Natural killer cell treated with Interleukin-12 subunit alpha and Interleukin-12 subunit beta and Interleukin-15 and Interleukin-18, amount 100 ng/mL, for 72 hours (primary cell): ENCODE data around the gene SARS1. TPM values are rescaled to one million over a fixed set of nuclear protein-coding genes. Genes with fewer than 3 reads are reported as not detected.
A peak's percentile ranks its signal among the peaks of the same experiment; 100 is the strongest.

Experiments used
- ATAC-seq, 2 donors: fragments of 150-1000 bp; cut with Tn5 transposase in 1 of 2; sonication (Bioruptor Pico), chemical (Tn5 transposase) in 1 of 2; 2 replicates each; pipeline ENCODE4 v1.10.0; 2021
- DNase-seq: peaks from one replicate; pipeline ENCODE4 v3.0.0; 2022; ENCODE audit warnings: low spot score
- H3K27ac Mint-ChIP-seq, 2 donors: 1 replicate in 1 of 2; 2 replicates in 1 of 2; pipeline ENCODE4 v1.8.0; 2022; ENCODE audit warnings: mixed read lengths in 2 of 2, mild to moderate bottlenecking in 1 of 2, moderate library complexity in 1 of 2
- H3K27me3 Mint-ChIP-seq, 2 donors: 1 replicate in 1 of 2; 2 replicates in 1 of 2; pipeline ENCODE4 v1.8.0; 2022; ENCODE audit warnings: mixed read lengths in 2 of 2
- H3K36me3 Mint-ChIP-seq: one replicate; pipeline ENCODE4 v1.8.0; 2022; ENCODE audit warnings: mixed read lengths
- H3K4me1 Mint-ChIP-seq, 2 donors: 1 replicate in 1 of 2; 2 replicates in 1 of 2; pipeline ENCODE4 v1.8.0; 2022; ENCODE audit warnings: low read depth in 2 of 2, mixed read lengths in 2 of 2, mild to moderate bottlenecking in 1 of 2
- H3K4me3 Mint-ChIP-seq: one replicate; pipeline ENCODE4 v1.8.0; 2022; ENCODE audit warnings: mixed read lengths
- H3K9me3 Mint-ChIP-seq: 2 replicates; pipeline ENCODE4 v1.8.0; 2022; ENCODE audit warnings: mixed read lengths
- total RNA-seq, 2 donors: library from RNA; stranded (reverse); gene quantifications; one replicate each; pipeline ENCODE4 v1.2.3, GENCODE V29; 2022

Gene SARS1
- total RNA-seq, 2 donors from 2014 or later: 178 to 205 TPM

DNA sequence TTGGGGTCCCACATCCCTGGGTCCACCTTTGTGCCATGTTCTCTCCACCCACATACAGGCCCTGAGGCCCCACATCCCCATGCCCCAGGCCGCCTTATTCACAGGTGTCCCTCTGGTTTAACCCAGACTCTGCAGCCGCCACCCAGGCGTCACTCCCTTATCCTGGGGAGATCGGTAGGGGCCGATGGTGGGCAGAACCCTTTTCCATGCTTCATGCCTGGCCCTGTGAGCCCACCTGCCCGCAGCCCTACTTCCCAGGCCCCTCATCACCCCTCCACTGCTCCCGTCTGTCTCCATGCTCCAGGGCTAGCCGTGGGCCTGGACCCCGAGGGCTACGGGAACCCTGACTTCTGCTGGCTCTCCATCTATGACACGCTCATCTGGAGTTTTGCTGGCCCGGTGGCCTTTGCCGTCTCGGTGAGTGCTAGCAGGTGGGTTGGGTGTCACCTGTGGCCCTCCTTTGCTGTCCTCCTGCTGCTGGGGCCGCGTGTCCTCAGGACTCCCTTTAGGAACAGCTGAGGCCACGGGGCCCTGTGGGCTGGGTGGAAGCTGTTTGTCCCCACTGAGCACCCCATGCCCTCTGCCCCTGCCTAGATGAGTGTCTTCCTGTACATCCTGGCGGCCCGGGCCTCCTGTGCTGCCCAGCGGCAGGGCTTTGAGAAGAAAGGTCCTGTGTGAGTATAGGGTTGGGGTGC lies 57.1 kb downstream of the SARS1 start:
- Mint-ChIP-seq H3K36me3 (no peaks in the 10 kb centered on the region), H3K27me3 (no peaks in the 10 kb centered on the region), H3K9me3 (no peaks in the 10 kb centered on the region), H3K4me3 (no peak overlapping the region), H3K27ac (no peak overlapping the region), H3K4me1 (peaks cover 3 to 4% of the 10 kb centered on the region in 2 donors)
- ATAC-seq (no peak), DNase-seq (no peak)

DNA sequence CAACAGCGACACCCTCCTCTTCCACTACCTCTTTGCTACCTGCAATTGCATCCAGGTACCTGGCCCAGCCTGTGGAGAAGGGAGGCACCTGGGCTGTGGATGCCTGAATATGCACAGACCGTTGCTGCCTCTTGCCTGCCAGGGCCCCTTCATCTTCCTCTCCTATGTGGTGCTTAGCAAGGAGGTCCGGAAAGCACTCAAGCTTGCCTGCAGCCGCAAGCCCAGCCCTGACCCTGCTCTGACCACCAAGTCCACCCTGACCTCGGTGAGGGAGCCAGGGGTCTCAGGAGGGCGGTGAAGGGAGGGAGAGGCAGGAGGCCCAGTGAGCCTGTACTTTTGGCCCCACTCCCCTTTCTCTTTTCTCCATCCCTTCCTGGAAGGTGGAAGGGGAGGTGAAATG lies 57.7 kb downstream of the SARS1 start:
- Mint-ChIP-seq H3K36me3 (no peaks in the 10 kb centered on the region), H3K4me3 (no peak overlapping the region), H3K4me1 (peaks cover 3 to 4% of the 10 kb centered on the region in 2 donors), H3K27ac (no peak overlapping the region), H3K27me3 (no peaks in the 10 kb centered on the region), H3K9me3 (no peaks in the 10 kb centered on the region)
- ATAC-seq (no peak), DNase-seq (no peak)

DNA sequence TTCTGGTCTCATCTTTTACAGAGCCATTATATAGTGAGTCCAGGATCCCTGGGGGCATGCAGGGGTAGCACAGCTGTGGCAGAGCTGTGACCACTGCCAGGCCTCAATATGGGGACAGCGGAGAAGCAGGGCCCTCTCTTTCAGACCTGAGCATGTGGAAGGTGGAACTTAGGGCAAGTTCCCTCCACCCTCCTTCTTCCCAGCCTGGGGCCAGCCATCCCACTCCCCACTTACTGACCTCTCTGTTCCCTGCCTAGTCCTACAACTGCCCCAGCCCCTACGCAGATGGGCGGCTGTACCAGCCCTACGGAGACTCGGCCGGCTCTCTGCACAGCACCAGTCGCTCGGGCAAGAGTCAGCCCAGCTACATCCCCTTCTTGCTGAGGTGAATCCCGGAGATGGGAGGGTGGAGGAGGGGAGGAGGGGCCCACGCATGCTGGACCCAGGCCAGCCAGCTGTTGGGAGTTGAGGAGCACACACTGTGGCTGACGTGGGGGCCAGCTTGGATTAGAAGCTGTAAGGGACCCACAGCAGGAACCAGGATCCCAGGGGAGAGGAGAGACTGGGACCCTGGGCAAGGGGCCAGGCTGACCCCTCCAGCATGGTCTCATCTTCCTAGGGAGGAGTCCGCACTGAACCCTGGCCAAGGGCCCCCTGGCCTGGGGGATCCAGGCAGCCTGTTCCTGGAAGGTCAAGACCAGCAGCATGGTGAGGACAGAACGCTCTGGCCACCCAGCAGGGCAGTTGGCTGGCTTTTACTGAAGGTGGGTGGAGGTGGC lies 58.5 kb downstream of the SARS1 start:
- ATAC-seq (no peak), DNase-seq (no peak)
- Mint-ChIP-seq H3K27ac (no peak overlapping the region), H3K9me3 (no peaks in the 10 kb centered on the region), H3K27me3 (no peaks in the 10 kb centered on the region), H3K4me1 (peaks cover 4 to 5% of the 10 kb centered on the region in 2 donors), H3K36me3 (no peaks in the 10 kb centered on the region), H3K4me3 (no peak overlapping the region)

DNA sequence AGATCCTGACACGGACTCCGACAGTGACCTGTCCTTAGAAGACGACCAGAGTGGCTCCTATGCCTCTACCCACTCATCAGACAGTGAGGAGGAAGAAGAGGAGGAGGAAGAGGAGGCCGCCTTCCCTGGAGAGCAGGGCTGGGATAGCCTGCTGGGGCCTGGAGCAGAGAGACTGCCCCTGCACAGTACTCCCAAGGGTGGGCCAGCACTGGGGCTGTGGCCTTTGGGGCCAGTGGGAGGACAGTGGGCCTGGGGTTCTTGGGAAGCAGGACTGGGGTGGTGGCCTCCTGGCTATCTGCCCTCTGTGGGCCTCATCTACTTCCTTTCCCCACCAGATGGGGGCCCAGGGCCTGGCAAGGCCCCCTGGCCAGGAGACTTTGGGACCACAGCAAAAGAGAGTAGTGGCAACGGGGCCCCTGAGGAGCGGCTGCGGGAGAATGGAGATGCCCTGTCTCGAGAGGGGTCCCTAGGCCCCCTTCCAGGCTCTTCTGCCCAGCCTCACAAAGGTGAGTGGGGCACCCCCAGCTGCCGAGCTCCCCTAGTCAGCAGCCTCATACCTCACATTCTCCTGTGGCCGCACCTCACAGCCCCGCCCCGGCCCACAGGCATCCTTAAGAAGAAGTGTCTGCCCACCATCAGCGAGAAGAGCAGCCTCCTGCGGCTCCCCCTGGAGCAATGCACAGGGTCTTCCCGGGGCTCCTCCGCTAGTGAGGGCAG lies 59.3 kb downstream of the SARS1 start:
- DNase-seq: no peak
- Mint-ChIP-seq H3K27me3 (no peaks in the 10 kb centered on the region), H3K9me3 (no peaks in the 10 kb centered on the region), H3K4me3 (no peak overlapping the region), H3K4me1 (peaks cover 4 to 6% of the 10 kb centered on the region in 2 donors), H3K27ac (no peak overlapping the region), H3K36me3 (no peaks in the 10 kb centered on the region)
- no peak for ATAC-seq

DNA sequence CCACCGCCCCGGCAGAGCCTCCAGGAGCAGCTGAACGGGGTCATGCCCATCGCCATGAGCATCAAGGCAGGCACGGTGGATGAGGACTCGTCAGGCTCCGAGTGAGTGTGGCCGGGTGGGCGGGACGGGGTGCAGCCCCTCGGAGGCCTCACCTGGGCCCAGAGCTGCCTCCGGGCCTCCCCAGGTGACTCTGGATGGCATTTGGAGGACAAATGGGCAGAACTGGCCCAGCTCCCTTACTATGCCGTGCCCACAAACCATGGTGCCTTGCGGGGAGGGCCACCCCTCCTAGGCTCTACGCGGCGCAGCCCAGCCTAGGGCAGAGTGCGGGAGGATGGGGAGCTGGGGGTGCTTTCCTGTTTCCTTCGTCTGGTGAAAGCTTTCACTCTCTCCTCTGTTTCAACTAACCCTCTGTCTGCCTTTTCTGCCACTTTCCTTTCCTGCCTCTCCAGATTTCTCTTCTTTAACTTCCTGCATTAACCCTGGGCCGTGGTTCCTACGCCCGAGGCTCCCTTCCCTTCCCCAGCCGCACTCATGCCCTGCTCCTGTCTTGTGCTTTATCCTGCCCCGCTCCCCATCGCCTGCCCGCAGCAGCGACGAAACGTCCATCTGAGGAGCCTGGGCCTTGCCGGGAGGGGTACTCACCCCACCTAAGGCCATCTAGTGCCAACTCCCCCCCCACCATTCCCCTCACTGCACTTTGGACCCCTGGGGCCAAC lies 60.0 kb downstream of the SARS1 start:
- H3K36me3 Mint-ChIP-seq: no peaks in the 10 kb centered on the region
- no peak overlapping the region for H3K27ac Mint-ChIP-seq
- no peak for ATAC-seq
- no peak overlapping the region for H3K4me3 Mint-ChIP-seq
- no peak for DNase-seq
- no peaks in the 10 kb centered on the region for H3K27me3 Mint-ChIP-seq
- peaks cover 4 to 6% of the 10 kb centered on the region in 2 donors for H3K4me1 Mint-ChIP-seq
- H3K9me3 Mint-ChIP-seq: no peaks in the 10 kb centered on the region

DNA sequence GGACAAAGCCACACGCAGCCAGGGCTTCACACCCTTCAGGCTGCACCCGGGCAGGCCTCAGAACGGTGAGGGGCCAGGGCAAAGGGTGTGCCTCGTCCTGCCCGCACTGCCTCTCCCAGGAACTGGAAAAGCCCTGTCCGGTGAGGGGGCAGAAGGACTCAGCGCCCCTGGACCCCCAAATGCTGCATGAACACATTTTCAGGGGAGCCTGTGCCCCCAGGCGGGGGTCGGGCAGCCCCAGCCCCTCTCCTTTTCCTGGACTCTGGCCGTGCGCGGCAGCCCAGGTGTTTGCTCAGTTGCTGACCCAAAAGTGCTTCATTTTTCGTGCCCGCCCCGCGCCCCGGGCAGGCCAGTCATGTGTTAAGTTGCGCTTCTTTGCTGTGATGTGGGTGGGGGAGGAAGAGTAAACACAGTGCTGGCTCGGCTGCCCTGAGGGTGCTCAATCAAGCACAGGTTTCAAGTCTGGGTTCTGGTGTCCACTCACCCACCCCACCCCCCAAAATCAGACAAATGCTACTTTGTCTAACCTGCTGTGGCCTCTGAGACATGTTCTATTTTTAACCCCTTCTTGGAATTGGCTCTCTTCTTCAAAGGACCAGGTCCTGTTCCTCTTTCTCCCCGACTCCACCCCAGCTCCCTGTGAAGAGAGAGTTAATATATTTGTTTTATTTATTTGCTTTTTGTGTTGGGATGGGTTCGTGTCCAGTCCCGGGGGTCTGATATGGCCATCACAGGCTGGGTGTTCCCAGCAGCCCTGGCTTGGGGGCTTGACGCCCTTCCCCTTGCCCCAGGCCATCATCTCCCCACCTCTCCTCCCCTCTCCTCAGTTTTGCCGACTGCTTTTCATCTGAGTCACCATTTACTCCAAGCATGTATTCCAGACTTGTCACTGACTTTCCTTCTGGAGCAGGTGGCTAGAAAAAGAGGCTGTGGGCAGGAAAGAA lies 61.1 kb downstream of the SARS1 start:
- no peak overlapping the region for H3K4me3 Mint-ChIP-seq
- H3K4me1 Mint-ChIP-seq: peaks cover 4 to 6% of the 10 kb centered on the region in 2 donors
- no peaks in the 10 kb centered on the region for H3K36me3 Mint-ChIP-seq
- no peak for DNase-seq
- ATAC-seq: no peak
- H3K9me3 Mint-ChIP-seq: no peaks in the 10 kb centered on the region
- H3K27ac Mint-ChIP-seq: no peak overlapping the region
- H3K27me3 Mint-ChIP-seq: no peaks in the 10 kb centered on the region

DNA sequence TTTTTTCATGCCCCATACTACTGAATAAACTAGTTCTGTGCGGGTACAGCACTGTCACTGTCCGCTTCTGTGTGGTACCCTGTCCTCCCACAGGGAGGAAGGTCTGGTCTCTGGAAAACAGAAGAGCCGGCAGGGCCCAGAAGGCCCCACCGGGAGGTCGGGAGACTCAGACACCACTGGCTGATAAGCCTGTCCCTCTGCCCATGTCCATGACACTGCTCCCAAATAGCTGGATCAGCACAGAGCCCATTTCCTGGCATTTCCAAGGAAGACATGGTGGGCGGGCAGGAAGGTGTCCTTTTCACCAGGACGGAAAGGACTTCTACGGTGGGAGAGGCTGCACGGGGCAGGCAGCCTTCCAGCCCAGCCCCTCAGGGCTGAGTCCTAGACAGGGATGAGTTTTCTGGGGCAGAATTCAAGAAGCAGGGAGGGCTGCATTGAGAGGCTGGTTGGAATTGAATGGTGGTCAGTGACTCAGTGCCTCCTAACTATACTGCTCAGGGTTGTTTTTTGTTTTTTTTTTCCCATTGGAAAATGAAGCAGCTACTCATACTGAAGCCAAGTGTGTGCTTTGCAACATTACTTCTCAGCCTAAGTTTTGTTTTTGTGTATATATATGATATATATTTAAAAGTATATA lies 62.1 kb downstream of the SARS1 start:
- no peaks in the 10 kb centered on the region for H3K9me3 Mint-ChIP-seq
- no peaks in the 10 kb centered on the region for H3K36me3 Mint-ChIP-seq
- ATAC-seq: no peak
- no peak overlapping the region for H3K4me3 Mint-ChIP-seq
- no peak for DNase-seq
- peaks cover 4 to 6% of the 10 kb centered on the region in 2 donors for H3K4me1 Mint-ChIP-seq
- H3K27me3 Mint-ChIP-seq: no peaks in the 10 kb centered on the region
- no peak overlapping the region for H3K27ac Mint-ChIP-seq

DNA sequence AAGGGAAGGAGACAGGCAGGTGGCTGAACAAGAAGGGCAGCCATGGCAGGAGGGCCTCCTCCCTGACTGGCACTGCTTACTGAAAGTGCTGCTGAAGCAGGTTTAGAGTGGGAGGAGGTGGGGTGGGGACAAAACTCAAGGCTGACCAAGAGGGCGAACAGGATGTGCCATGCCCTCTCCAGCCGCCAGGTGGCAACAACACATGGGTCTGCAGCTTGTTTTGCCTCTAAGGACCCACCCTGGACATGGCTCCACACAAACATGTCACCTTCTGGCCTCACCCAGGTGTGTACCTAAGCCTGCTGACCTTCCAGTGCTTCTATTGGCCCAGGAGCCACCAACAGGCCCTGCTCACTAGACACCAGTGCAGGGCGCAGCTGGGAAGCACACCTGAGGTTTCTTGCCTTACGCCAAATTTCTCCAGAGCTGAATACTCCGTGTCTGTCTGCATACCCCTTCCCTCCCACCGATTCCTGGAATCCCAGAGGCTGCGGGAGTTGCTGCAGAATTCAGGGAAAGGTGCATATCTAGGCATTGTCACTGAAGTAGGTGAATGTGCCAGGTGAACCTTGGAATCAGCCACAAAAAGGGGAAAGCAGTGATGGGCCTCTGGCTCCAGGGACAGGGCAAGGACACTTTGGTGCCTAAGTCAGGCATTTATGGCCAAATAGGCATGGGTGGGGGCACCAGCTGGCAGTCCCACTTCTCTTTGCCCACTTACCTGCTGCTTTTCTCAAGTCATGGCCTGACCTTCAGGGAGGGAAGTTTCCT lies 63.9 kb downstream of the SARS1 start:
- Mint-ChIP-seq H3K9me3 (no peaks in the 10 kb centered on the region), H3K27me3 (no peaks in the 10 kb centered on the region), H3K4me3 (no peak overlapping the region), H3K4me1 (peaks cover 6 to 10% of the 10 kb centered on the region in 2 donors), H3K36me3 (no peaks in the 10 kb centered on the region), H3K27ac (peak overlapping the region in 1 of 2 donors; percentile 25)
- DNase-seq (peak; percentile 73), ATAC-seq (peak; percentile 68 to 83)

DNA sequence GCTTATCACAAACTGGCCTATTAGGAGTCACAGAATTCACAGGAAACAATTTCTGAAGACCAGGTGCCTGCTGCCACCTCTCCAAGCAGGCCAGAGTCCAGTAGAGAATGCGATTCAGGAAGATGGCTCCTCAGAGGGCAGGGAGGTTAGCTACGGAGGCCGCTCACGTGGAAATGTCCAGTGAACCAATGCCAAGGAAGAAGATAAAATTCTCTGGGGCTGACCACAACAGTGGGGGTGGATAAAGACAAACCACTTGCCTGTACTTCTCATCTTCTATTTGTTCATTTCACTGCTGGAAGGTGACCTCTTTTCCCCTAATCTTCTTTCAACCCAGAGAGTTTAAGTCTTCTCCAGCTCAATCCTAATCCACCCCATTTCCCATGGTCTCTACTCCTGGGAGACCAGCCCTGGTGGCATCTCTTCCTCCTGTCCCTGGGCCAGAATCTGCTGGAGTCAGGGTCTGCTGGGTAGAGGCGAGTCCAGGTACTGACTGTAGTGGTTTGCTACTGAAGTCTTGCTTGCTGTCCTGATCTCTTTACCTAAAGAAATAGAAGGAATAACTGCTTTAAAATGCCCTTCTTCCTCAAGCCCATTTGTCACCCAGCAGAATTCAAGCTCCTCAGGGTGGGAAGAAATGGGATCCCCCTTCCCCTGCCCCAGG lies 66.0 kb downstream of the SARS1 start:
- H3K9me3 Mint-ChIP-seq: no peaks in the 10 kb centered on the region
- ATAC-seq (no peak), DNase-seq (no peak)
- peaks cover 16 to 18% of the 10 kb centered on the region in 2 donors for H3K4me1 Mint-ChIP-seq
- no peak overlapping the region for H3K27ac Mint-ChIP-seq
- no peaks in the 10 kb centered on the region for H3K27me3 Mint-ChIP-seq
- no peak overlapping the region for H3K4me3 Mint-ChIP-seq
- no peaks in the 10 kb centered on the region for H3K36me3 Mint-ChIP-seq

DNA sequence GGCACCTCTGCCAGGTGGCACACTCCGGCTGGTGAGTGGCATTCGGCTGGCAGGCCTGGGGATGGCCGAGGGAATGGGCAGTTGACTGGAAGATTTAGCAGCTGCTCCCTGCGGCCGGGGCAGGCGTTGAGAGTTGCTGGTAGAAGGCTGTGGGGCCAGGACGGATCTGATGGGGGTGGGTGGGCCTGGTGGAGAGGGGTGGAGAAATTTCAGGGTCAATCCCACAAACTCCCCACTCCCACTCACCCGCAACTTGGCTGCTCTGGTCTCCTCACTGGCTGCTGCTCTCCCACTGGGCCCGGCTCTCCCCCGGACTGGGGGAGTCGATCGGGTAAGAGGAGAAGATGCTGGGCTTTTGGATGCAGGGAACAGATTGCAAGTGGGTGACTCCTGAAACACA lies 67.1 kb downstream of the SARS1 start:
- ATAC-seq: no peak
- peaks cover 16 to 18% of the 10 kb centered on the region in 2 donors for H3K4me1 Mint-ChIP-seq

DNA sequence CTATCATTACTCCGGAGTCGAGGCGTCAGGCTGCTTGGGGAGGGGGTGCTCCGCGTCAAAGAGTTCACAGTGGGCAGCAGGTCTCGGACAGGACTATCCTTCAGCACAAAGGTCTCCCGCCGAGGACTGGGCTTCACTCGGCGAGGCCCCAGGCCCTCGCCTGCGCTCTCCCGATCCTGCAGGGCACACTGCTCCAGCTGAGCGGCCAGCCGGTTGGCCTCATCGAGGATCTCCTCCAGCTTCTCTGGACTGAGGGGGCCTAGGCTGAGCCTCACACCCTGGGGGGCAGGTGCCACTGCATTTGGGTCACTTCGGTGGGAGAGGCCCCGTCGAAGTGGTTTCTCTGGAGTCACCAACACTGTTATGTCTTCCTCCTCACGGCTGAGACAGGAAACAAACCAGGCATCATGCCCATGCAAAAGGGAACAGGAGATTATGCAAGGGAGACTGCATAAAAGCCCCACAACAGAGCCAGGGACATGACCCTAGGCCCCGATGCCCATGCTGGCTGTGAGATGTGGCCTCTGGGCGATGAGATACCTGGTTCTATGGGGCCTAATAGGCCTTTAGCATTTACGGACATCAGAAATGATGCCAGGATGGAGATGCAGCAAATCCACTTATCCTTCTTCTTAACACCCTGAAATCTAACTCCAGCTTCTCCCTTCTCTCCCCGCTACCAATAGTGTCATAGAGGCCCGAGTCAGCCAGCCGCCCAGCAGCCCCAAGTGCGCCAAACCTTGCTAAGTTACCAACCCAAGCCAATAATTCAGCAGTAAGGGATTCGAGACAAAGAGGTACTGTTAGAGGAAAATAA lies 68.2 kb downstream of the SARS1 start:
- H3K4me3 Mint-ChIP-seq: peak overlapping the region; percentile 91
- ATAC-seq (no peak), DNase-seq (no peak)
- H3K27me3 Mint-ChIP-seq: no peaks in the 10 kb centered on the region
- peaks cover 16 to 18% of the 10 kb centered on the region in 2 donors for H3K4me1 Mint-ChIP-seq
- no peaks in the 10 kb centered on the region for H3K36me3 Mint-ChIP-seq
- H3K27ac Mint-ChIP-seq: peak overlapping the region in 1 of 2 donors; percentile 90
- no peaks in the 10 kb centered on the region for H3K9me3 Mint-ChIP-seq

More for the DNA sequence above, 67.1 kb downstream of the SARS1 start:
- no peaks in the 10 kb centered on the region for H3K36me3 Mint-ChIP-seq
- no peak overlapping the region for H3K27ac Mint-ChIP-seq
- DNase-seq: no peak
- no peaks in the 10 kb centered on the region for H3K27me3 Mint-ChIP-seq
- no peak overlapping the region for H3K4me3 Mint-ChIP-seq
- no peaks in the 10 kb centered on the region for H3K9me3 Mint-ChIP-seq
